ENCODE data around the gene METTL8. TPM values are rescaled to one million over a fixed set of nuclear protein-coding genes. Genes with fewer than 3 reads are reported as not detected.

The METTL8 gene
- total and polyA plus RNA-seq, 2 of the 13 experiments (the other 11 are each of a cell fraction or from before 2014, with no cell fraction given): 18.6 to 68.2 TPM

DNA sequence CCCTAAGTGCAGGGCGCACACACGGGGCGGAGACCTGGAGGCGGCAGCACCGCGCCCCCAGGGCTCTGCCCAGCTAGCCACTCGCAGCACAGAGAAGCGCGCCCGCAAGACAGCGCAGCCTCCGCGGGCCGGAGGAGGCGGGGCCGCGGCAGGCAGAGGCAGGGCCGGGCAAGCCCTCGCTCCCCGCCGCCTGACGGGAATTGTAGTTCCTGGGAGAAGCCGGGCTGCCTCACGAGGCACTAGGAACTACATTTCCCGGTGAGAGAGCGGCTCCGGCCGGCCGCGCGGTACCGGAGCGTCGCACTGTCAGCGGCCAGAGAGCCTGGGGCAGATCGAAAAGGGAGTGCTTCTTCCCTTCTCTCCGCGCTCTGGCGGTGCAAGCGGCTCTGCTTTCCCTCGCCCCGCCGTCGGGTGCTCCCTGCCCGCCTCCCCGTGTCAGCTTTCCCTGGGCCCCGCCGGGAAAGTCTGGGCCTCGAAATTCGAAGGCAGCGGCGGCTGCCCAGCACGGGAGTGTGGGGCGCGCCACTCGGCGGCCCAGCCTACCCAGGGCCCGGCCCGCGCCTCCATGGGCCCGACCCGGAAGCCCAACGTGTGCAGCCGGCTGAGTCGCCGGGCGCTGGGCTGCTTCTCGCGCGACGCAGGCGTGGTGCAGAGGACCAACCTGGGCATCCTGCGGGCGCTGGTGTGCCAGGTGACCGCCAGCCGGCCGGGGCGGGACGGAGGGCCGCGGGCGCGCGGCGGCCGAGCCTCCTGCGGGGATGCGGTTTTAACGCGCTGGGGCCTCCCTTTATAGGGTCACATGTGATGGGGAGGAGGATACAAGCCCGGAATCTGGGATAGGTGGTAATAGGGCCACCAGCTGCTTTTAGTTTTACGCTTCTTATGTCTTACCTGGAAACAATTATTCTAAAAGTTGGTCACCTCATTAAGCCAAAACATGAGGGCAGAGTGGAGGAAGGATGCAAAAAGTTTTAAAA, 511 bp upstream of the METTL8 start, which contains the start of gene DCAF17 (continued):
- TF ChIP-seq ZNF713 (CRISPR knock-in tag; IDR thresholded peaks at IDR 0.05) (no peak; the same call in none of the 2 replicates), NR2F6 (IDR thresholded peaks at IDR 0.05) (no peak), NR2F6 (CRISPR knock-in tag; IDR thresholded peaks at IDR 0.05) (no peak), ZNF549 (CRISPR knock-in tag; IDR thresholded peaks at IDR 0.05) (peak; percentile 33), ZNF768 (CRISPR knock-in tag; IDR thresholded peaks at IDR 0.05) (peak; percentile 74), ZFP36 (IDR thresholded peaks at IDR 0.05; ENCODE audit: borderline replicate concordance, low read depth, low read length, partially characterized antibody) (no peak), ZNF644 (CRISPR knock-in tag; IDR thresholded peaks at IDR 0.05; ENCODE audit: low read depth) (no peak), ZNF256 (CRISPR knock-in tag; conservative IDR thresholded peaks at IDR 0.05) (peak; percentile 94), KDM1A (CRISPR knock-in tag; IDR thresholded peaks at IDR 0.05) (no peak; the same call in 1 of the 2 replicates), GMEB2 (CRISPR knock-in tag; IDR thresholded peaks at IDR 0.05; ENCODE audit: low read depth) (peak; percentile 77), NRL (CRISPR knock-in tag; IDR thresholded peaks at IDR 0.05; ENCODE audit: borderline replicate concordance) (peak; percentile 94), FOXA1 (IDR thresholded peaks at IDR 0.05) (no peak), FOXA1 (CRISPR knock-in tag; IDR thresholded peaks at IDR 0.05) (no peak), STAG1 (CRISPR knock-in tag; IDR thresholded peaks at IDR 0.05) (no peak), TGIF2 (CRISPR knock-in tag; IDR thresholded peaks at IDR 0.05) (no peak; the same call in 1 of the 2 replicates), RBM39 (IDR thresholded peaks at IDR 0.05; ENCODE audit: low read depth, low read length, poor library complexity, severe bottlenecking) (peak; percentile 82), ZNF354B (CRISPR knock-in tag; IDR thresholded peaks at IDR 0.05) (peak; percentile 73; the same call in 1 of the 2 replicates), HOXA9 (CRISPR knock-in tag; IDR thresholded peaks at IDR 0.05; ENCODE audit: borderline replicate concordance) (no peak; the same call in 1 of the 2 replicates), ZZZ3 (CRISPR knock-in tag; IDR thresholded peaks at IDR 0.05; ENCODE audit: borderline replicate concordance) (0 out of 2 replicates have a peak, but pooled peaks have one; percentile 14), TAF1 (CRISPR knock-in tag; IDR thresholded peaks at IDR 0.05) (peak; percentile 90), CC2D1A (CRISPR knock-in tag; IDR thresholded peaks at IDR 0.05) (no peak), ZNF264 (CRISPR knock-in tag; IDR thresholded peaks at IDR 0.05) (no peak; the same call in 1 of the 2 replicates), ZNF274 (CRISPR knock-in tag; IDR thresholded peaks at IDR 0.05) (peak; percentile 83)
- TF ChIP-seq, protein P1, sequence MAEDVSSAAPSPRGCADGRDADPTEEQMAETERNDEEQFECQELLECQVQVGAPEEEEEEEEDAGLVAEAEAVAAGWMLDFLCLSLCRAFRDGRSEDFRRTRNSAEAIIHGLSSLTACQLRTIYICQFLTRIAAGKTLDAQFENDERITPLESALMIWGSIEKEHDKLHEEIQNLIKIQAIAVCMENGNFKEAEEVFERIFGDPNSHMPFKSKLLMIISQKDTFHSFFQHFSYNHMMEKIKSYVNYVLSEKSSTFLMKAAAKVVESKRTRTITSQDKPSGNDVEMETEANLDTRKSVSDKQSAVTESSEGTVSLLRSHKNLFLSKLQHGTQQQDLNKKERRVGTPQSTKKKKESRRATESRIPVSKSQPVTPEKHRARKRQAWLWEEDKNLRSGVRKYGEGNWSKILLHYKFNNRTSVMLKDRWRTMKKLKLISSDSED (CRISPR knock-in tag; IDR thresholded peaks at IDR 0.05): 0 out of 2 replicates have a peak, but pooled peaks have one; percentile 25
- TF ChIP-seq, protein P2, sequence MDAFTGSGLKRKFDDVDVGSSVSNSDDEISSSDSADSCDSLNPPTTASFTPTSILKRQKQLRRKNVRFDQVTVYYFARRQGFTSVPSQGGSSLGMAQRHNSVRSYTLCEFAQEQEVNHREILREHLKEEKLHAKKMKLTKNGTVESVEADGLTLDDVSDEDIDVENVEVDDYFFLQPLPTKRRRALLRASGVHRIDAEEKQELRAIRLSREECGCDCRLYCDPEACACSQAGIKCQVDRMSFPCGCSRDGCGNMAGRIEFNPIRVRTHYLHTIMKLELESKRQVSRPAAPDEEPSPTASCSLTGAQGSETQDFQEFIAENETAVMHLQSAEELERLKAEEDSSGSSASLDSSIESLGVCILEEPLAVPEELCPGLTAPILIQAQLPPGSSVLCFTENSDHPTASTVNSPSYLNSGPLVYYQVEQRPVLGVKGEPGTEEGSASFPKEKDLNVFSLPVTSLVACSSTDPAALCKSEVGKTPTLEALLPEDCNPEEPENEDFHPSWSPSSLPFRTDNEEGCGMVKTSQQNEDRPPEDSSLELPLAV (CRISPR knock-in tag; conservative IDR thresholded peaks at IDR 0.05; ENCODE audit: low read depth): no peak
- TF ChIP-seq, protein P3, sequence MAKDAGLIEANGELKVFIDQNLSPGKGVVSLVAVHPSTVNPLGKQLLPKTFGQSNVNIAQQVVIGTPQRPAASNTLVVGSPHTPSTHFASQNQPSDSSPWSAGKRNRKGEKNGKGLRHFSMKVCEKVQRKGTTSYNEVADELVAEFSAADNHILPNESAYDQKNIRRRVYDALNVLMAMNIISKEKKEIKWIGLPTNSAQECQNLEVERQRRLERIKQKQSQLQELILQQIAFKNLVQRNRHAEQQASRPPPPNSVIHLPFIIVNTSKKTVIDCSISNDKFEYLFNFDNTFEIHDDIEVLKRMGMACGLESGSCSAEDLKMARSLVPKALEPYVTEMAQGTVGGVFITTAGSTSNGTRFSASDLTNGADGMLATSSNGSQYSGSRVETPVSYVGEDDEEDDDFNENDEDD (CRISPR knock-in tag; IDR thresholded peaks at IDR 0.05; ENCODE audit: borderline replicate concordance): peak; percentile 48

Measured in HepG2 (cell line).